NB4 (cell line): ENCODE measurements around the gene SNRNP25.

Experiments
- MYC ChIP-seq: IDR thresholded peaks from 2 replicates; pipeline ENCODE4 v1.6.1; 2011; ENCODE audit warnings: low read depth, low read length
- POLR2A ChIP-seq: IDR thresholded peaks from 2 replicates; pipeline ENCODE4 v1.6.1; 2011; ENCODE audit warnings: mild to moderate bottlenecking; ENCODE audit not compliant: insufficient read length; ENCODE audit errors: extremely low read depth
- TF ChIP-seq, protein P1 (sequence below): IDR thresholded peaks from one replicate; pipeline ENCODE4 v1.5.1; 2012; ENCODE audit warnings: low read depth, low read length
- TF ChIP-seq, protein P2 (sequence below): IDR thresholded peaks from 2 replicates; pipeline ENCODE4 v1.6.1; 2011; ENCODE audit warnings: low read depth, low read length

DNA sequence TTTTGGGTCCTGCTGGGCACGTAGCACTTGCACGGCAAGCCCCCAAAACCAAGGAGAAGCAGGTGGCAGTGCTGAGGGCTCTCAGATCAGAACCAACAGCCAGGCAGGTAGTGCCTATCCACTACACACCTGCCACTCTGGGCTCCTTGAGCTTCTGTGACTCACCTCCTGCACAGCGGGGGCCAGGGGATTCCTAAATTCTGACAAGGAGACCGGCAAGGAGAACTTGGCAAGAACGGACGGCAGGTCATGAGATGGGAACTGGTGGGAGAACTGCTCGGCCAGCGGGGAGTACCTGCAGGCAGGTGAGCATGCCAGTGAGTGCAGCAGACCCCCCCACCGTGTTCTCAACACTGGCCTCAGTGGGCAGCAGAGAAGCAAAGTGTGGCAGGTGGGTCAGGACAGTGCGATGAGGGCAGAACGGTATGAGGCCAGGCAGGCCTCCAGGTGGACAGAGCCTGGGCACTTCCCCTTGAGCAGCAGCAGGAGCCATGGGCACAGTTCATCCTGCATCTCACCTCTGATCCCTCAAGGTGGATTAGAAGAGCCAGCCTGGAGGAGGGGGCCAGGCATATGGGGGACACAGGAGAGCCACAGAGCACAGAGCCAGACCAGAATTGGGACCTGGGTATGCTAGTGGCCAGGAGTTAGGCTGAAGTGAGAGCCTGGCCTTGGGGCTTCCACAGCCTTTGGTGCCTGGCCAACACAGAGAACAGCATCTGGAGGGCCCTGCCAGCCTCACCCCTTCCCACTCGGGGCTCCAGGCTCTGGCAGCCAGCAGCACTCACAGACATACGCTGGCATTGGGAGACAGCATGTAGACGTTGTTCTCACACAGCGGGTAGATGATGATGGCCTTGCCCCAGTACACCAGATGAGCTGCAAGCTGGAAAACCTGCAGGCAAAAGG lies 39.1 kb downstream of the SNRNP25 start:
- TF ChIP-seq, protein P1, sequence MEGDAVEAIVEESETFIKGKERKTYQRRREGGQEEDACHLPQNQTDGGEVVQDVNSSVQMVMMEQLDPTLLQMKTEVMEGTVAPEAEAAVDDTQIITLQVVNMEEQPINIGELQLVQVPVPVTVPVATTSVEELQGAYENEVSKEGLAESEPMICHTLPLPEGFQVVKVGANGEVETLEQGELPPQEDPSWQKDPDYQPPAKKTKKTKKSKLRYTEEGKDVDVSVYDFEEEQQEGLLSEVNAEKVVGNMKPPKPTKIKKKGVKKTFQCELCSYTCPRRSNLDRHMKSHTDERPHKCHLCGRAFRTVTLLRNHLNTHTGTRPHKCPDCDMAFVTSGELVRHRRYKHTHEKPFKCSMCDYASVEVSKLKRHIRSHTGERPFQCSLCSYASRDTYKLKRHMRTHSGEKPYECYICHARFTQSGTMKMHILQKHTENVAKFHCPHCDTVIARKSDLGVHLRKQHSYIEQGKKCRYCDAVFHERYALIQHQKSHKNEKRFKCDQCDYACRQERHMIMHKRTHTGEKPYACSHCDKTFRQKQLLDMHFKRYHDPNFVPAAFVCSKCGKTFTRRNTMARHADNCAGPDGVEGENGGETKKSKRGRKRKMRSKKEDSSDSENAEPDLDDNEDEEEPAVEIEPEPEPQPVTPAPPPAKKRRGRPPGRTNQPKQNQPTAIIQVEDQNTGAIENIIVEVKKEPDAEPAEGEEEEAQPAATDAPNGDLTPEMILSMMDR, result no peak
- TF ChIP-seq POLR2A, result no peak
- no peak for TF ChIP-seq MYC
- TF ChIP-seq, protein P2, sequence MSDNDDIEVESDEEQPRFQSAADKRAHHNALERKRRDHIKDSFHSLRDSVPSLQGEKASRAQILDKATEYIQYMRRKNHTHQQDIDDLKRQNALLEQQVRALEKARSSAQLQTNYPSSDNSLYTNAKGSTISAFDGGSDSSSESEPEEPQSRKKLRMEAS, result no peak
